Endothelial cell of hepatic sinusoid (primary cell): ENCODE results near the gene HBD.
"Not testable (repeated sequence)": the region's sequence is repeated elsewhere in the genome, so short reads cannot be mapped to it uniquely, and the experiment has no call there.

Experiments
- in situ Hi-C: cut with HindIII; loops from 2 replicates; pipeline ENCODE4 v1.10.0; 2017; ENCODE audit warnings: low sequenced_read_pairs

Gene HBD

GRCh38 chr11:5234381-5234834 is at the start of gene HBD:
Gene HBD, minus strand, starts transcription at chr11:5234483. Its CDS starts 50 bp downstream, at chr11:5234433.
- in situ Hi-C loops, result no loop called here

DNA sequence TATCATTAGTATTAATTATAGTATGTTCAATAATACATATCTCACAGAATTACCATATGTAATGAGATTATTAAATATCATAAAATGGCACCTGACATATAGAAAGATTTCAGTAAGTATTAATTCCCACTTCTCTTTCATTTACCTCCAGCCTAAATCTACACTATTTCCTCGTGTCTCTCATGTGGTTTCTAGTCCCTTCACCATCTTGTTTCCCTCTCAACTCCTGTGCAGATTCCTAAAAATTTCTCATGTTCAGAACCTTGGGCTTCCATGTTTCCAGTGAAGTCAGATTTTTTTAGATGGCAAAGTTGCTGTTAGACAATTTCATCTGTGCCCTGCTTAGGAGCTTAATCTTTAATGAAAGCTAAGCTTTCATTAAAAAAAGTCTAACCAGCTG is 49.6 kb upstream of the HBD start:
- in situ Hi-C loops, result no loop called here

- in situ Hi-C loops, result no loop called here
These were observed 48.8 kb upstream of the HBD start for GRCh38 chr11:5283086-5283485.

DNA sequence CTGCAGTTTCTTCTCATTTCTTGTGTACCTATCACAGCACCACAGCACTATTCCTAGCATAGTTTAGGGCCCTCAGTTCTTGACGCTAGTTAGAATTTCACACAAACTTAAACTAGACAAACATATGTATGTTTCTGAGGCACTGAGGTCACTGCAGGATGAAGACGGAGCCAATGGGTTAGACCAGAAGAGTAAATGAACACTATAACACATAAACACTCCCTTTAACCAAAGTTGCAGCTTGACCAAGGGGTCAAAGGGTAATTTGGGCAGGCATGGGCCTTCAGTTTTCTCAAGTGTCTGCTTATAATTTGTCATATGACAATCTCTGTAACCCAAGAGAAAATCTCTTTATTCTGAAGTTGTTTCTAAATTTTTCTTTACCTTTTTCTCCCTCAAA is 48.3 kb upstream of the HBD start:
- in situ Hi-C loops, result no loop called here

DNA sequence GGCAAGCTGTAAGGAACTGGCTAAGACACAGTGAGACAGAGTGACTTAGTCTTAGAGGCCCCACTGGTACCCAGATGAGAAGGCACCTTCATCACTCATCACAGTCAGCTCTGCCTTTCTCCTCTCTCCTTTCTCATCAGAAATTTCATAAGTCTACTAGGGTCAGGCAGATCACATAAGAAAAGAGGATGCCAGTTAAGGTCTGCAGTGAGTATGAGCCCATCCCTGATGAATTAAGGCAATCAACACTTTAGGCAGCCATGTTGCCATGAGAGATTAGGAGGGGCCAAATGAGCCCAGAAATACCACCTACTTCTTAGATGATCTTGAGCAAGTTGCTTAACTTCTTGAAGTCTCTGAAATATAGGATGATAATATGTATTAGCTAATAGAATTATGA is 47.3 kb upstream of the HBD start:
- in situ Hi-C loops, result no loop called here

- in situ Hi-C loops, result no loop called here
These were observed 46.4 kb upstream of the HBD start for GRCh38 chr11:5280582-5281102.

- in situ Hi-C loops, result no loop called here
These were observed 45.3 kb upstream of the HBD start for GRCh38 chr11:5279471-5280090.

GRCh38 chr11:5277807-5278382 is 43.6 kb upstream of the HBD start:
- in situ Hi-C loops, result no loop called here

DNA sequence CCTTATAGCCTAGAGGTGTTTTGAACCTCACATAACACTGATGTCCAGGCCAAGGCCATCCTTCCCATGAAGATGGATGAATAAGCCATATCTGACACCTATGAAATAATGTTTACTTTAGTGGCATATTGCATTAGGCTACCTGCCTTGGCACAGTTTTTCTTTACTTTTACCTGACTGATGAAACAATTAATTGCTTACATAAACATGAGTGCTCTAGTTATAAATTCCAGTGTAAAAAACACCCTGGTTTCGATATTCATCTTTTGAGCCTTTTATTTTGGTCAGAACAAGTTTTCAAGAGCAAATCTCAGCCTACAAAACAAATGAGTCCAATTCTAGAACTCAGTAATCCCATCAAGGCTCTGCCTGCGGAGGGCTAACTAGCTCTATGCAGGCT is 42.4 kb upstream of the HBD start:
- in situ Hi-C loops, result no loop called here

DNA sequence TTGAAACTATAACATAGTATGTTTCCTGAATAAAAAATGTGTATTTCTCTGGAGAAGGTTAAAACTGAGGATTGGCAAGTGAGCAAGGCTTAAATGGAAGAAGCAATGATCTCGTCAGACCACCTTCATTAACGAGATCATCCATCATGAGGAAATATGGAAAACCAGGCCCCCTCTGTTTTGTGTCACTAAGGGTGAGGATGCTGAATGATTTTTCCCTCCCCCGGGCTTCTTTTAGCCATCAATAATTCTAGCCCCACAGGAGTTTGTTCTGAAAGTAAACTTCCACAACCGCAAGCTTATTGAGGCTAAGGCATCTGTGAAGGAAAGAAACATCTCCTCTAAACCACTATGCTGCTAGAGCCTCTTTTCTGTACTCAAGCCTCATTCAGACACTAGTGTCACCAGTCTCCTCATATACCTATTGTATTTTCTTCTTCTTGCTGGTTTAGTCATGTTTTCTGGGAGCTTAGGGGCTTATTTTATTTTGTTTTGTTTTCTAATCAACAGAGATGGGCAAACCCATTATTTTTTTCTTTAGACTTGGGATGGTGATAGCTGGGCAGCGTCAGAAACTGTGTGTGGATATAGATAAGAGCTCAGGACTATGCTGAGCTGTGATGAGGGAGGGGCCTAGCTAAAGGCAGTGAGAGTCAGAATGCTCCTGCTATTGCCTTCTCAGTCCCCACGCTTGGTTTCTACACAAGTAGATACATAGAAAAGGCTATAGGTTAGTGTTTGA is 41.3 kb upstream of the HBD start:
- in situ Hi-C loops, result no loop called here

- in situ Hi-C loops, result no loop called here
These were observed 40.1 kb upstream of the HBD start for GRCh38 chr11:5274395-5274794.

GRCh38 chr11:5272395-5273017 is 38.2 kb upstream of the HBD start:
- in situ Hi-C loops, result no loop called here

- in situ Hi-C loops, result no loop called here
These were observed 35.4 kb upstream of the HBD start, which contains the start of gene HBE1 for GRCh38 chr11:5269715-5270147. Gene HBE1, minus strand, starts transcription at chr11:5269945. Its CDS starts 55 bp downstream, at chr11:5269890.

- in situ Hi-C loops, result no loop called here
These were observed 32.8 kb upstream of the HBD start for GRCh38 chr11:5267033-5267563.

DNA sequence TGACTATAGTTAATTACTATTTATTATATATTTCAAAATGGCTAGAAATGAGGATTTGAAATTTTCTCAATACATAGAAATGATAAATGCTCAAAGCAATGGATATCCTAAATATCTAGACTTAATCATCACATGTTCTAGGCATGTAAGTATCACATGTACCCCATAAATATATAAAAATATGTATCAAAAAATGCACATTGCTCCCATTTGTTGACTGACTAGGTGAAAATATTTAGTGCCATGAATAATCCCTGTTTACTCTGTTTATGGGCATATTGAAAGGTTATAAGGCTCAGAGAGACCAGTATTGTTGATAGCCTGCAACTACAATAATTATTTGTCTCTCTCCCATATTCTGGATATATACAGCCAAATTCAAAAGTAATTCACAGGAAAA is 32.3 kb upstream of the HBD start:
- in situ Hi-C loops, result no loop called here

DNA sequence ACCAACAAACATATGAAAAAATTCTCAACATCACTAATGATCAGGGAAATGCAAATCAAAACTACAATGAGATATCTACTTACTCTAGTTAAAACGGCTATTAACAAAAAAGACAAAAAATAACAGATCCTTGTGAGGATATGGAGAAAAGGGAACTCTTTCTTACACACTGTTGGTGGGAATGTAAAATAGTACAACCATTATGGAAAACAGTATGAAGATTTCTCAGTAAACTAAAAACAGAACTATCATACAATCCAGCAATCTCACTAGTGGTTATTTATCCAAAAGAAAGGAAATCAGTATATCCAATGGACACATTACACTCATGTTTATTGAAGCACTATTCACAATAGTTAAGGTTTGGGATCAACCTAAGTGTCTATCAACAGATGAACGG is 31.5 kb upstream of the HBD start:
- in situ Hi-C loops, result no loop called here

- in situ Hi-C loops, result no loop called here
These were observed 24.4 kb upstream of the HBD start for GRCh38 chr11:5258543-5259262.

GRCh38 chr11:5257296-5257695 is 23.0 kb upstream of the HBD start:
- in situ Hi-C loops, result no loop called here

DNA sequence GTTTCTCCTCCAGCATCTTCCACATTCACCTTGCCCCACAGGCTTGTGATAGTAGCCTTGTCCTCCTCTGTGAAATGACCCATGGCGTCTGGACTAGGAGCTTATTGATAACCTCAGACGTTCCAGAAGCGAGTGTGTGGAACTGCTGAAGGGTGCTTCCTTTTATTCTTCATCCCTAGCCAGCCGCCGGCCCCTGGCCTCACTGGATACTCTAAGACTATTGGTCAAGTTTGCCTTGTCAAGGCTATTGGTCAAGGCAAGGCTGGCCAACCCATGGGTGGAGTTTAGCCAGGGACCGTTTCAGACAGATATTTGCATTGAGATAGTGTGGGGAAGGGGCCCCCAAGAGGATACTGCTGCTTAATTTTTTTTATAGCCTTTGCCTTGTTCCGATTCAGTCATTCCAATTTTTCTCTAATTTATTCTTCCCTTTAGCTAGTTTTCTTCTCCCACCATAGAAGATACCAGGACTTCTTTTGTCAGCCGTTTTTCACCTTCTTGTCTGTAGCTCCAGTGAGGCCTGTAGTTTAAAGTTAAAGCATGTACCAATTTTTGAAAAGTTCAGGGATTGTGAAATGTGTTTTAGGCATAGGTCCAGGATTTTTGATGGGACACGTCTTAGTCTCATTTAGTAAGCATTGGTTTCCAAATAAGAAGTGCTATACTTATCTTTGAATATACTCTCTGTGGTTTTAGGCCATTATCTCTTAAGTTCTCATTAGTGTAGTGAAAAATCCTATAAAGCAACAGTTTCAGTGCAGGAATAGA is 20.5 kb upstream of the HBD start, which contains the start of gene HBG2:
HBG2 (minus strand) TSS at position 136 of the 768 bp plus-strand sequence; CDS start at position 83, 53 bp downstream.
- in situ Hi-C loops, result not testable (repeated sequence)

- in situ Hi-C loops, result not testable (repeated sequence)
These were observed 19.7 kb upstream of the HBD start for GRCh38 chr11:5254023-5254422.
